ENCODE results near the gene RERE. TPM values are rescaled to one million over a fixed set of nuclear protein-coding genes. Genes with fewer than 3 reads are reported as not detected.

The RERE gene
- total RNA-seq, 1 experiment from 2014 or later, result 40.6 TPM

GRCh38 chr1:8568837-8569236 lies 248.6 kb downstream of the RERE start:
- intact Hi-C loops (cut with micrococcal nuclease), result no loop called here
- ChIA-PET CTCF (interaction anchor here (1.4 kb wide), 1 partner anchor 280 kb away, joined by 3 read pairs; no protein-coding TSS in a partner anchor), RAD21 (ENCODE audit: low non-redundant PET in 1 of 2, low total read pairs in 2 of 2, uncharacterized antibody in 2 of 2, unreplicated experiment in 2 of 2) (no interaction called here), POLR2A (no interaction called here)
- no peak overlapping the region for H2AFZ ChIP-seq (ENCODE audit: low read depth, low read length, poor library complexity, severe bottlenecking)
- BruUV-seq (replicated peaks), result no TSS peak
- H3K9me2 ChIP-seq (ENCODE audit: insufficient read depth), result no peaks in the 10 kb centered on the region
- no peaks in the 10 kb centered on the region for H3K36me3 ChIP-seq (ENCODE audit: control insufficient read depth in 1 of 2, insufficient read depth in 2 of 2, low read length in 2 of 2)
- peaks cover 5 to 10% of the 10 kb centered on the region in 2 experiments; a peak in 3 of 4 replicates for H3K4me1 ChIP-seq (ENCODE audit: control insufficient read depth in 1 of 2, insufficient read depth in 2 of 2, low read length in 2 of 2)
- ATAC-seq, result no peak
- H3K27me3 ChIP-seq (ENCODE audit: insufficient read depth, low read length), result no peaks in the 10 kb centered on the region
- TF ChIP-seq TCF7L2 (IDR thresholded peaks at IDR 0.05; ENCODE audit: borderline replicate concordance, extremely low read depth, insufficient read depth, insufficient read length) (no peak), CTCF (IDR thresholded peaks at IDR 0.05 in 2 of 3, conservative IDR thresholded peaks at IDR 0.05 in 1 of 3; ENCODE audit: borderline replicate concordance in 1 of 3, insufficient read depth in 1 of 3, low read depth in 2 of 3, low read length in 2 of 3) (no peak), EZH2 (IDR thresholded peaks at IDR 0.05) (no peak), EZH2phosphoT487 (IDR thresholded peaks at IDR 0.05; ENCODE audit: borderline replicate concordance) (no peak), CBX3 (IDR thresholded peaks at IDR 0.05; ENCODE audit: low read depth) (no peak), ZFX (IDR thresholded peaks at IDR 0.05) (no peak), FOSL1 (IDR thresholded peaks at IDR 0.05; ENCODE audit: low read depth) (no peak), ZNF274 (IDR thresholded peaks at IDR 0.05; ENCODE audit: low read depth, low read length) (no peak), POLR2A (IDR thresholded peaks at IDR 0.05; ENCODE audit: borderline replicate concordance, extremely low read depth, insufficient read depth, insufficient read length) (no peak), ELF1 (IDR thresholded peaks at IDR 0.05; ENCODE audit: borderline replicate concordance, low read depth) (no peak), ZBTB33 (IDR thresholded peaks at IDR 0.05; ENCODE audit: extremely low read depth, insufficient replicate concordance, low read length) (no peak), JUND (IDR thresholded peaks at IDR 0.05) (no peak), POLR2AphosphoS5 (IDR thresholded peaks at IDR 0.05; ENCODE audit: low read depth, low read length) (no peak), SRF (IDR thresholded peaks at IDR 0.05; ENCODE audit: low read depth) (no peak), EGR1 (IDR thresholded peaks at IDR 0.05; ENCODE audit: low read depth) (no peak), ATF3 (IDR thresholded peaks at IDR 0.05) (no peak), SIN3A (IDR thresholded peaks at IDR 0.05; ENCODE audit: low read depth) (no peak), REST (IDR thresholded peaks at IDR 0.05; ENCODE audit: low read depth) (no peak), YY1 (IDR thresholded peaks at IDR 0.05; ENCODE audit: extremely low read depth, insufficient replicate concordance, low read depth, low read length) (no peak)
- DNase-seq (ENCODE audit: low read depth, low spot score), result no peak
- H3K4me3 ChIP-seq (replicated peaks in 1 of 2; ENCODE audit: low read depth in 1 of 2, low read length in 2 of 2), result no peak overlapping the region
- no peaks in the 10 kb centered on the region for H3K9me3 ChIP-seq (ENCODE audit: control insufficient read depth in 1 of 2, insufficient read depth in 1 of 2, low read depth in 1 of 2, low read length in 2 of 2)
- no peaks in the 10 kb centered on the region; the same call in 1 of the 2 replicates for H3K79me2 ChIP-seq (ENCODE audit: insufficient read depth, low read length)
- no peak overlapping the region for H3K4me2 ChIP-seq (ENCODE audit: low read length)
- no peak overlapping the region for H3K27ac ChIP-seq (ENCODE audit: low read depth, low read length)
- H3K9ac ChIP-seq (ENCODE audit: low read length), result no peak overlapping the region
- no peaks in the 10 kb centered on the region for H4K20me1 ChIP-seq (ENCODE audit: insufficient read depth)
